GM19099 (cell line): ENCODE data around the gene WDR53.

Experiments
- POLR2A ChIP-seq: IDR thresholded peaks from 3 replicates; pipeline ENCODE4 v1.6.1; 2011; ENCODE audit warnings: low read depth; ENCODE audit not compliant: insufficient read length; ENCODE audit errors: extremely low read depth

WDR53 gene

DNA sequence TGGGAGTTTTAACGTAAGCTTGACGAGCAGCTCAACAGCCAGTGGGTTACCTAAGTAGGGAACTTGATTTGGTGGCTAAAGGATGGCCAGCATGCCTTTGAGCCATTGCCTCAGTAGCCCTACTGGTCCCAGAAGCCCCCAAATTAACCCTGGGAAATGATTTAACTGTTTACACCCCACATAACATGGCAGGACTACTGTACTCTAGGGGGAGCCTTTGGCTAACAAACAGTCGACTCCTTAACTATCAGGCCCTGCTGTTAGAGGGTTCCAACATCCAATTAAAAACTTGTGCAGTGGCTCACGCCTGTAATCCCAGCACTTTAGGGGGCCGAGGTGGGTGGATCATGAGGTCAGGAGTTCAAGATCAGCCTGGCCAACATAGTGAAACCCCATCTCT is 43.8 kb downstream of the WDR53 start:
- no peak for TF ChIP-seq POLR2A

DNA sequence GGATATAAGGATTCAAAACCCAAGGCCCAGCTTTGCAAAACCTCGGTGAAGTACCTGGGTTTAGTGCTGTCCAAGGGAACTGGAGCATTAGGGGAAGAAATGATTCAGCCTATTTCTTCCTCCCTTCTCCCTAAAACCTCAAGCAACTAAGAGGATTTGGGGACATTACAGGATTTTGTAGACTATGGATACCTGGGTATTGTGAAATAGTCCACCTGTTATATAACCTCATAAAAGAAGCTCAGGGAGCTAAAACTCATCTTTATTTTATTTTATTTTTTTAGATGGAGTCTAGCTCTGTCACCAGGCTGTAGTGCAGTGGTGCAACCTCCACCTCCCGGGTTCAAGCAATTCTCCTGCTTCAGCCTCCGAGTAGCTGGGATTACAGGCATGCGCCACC is 44.5 kb downstream of the WDR53 start:
- TF ChIP-seq POLR2A = no peak

DNA sequence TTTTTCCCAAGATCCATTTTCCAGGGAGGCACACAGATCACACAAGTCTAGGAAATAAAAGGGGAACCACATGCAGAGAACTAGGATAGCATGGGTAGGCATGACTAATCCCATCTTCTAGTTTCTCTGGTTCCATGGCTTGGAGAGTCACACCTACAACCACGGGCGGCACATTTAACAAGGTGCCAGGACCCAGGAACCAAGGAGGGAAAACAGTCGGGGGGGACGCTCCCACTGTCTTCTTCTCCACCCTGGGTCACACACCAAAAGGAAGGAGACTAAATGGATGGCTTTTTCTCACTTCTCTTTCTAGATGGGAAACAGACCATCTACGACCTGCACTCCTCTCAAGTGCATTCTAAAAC is 48.7 kb downstream of the WDR53 start:
- no peak for TF ChIP-seq POLR2A

DNA sequence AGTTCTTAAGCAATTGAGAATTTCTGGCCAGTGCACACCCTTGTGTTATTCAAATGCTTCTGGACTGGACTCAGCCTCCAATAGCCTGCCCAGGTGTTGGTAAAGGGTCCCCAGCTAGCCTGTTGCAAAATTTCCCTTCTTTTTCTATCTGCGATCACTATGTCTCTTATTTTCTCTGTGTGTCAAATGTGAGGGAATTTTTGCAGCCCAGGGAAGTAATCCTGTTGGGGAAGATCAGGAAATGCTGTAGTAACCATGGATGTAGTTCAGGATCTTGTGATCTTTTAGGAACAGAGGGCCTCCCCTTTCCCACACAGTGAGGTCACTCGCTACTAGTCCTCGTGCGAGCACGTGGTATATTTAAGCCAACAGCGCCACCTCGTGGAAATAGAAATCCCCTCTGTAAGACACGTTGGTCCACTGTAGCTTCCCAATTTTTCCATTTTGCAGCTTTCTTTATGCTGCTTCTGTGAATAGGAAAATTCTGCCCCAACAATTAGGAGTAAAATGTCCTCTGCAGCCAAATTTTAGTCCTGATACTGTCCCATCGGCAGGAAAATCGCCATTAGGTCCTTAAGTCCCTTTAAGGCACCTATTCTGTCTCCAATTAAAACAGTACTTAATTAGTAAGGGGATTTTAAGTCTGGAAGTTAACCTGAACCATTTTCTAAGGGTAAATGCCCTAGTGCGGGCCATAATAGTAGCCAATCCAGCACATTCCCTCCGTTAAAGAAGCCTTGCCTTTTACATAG is 49.2 kb downstream of the WDR53 start:
- TF ChIP-seq POLR2A = no peak

DNA sequence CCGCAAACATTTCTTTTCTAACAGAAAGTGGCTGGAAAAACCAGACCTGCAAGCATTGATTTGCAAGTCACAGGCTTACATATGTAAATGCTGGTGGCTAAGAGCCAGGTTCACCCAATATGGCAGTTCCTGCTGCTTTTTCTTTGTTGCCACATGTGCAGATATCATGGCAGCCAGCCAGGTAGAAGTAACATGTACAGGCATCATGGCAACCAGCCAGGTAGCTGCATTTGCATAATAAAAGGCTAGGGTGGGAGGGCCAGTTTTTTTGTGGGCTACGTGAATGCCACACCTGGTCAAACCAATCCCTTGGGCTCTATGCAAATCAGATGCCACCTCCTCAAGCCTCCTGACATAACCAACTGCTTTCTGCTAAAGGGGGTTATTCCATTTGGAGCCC is 50.4 kb downstream of the WDR53 start:
- no peak for TF ChIP-seq POLR2A

DNA sequence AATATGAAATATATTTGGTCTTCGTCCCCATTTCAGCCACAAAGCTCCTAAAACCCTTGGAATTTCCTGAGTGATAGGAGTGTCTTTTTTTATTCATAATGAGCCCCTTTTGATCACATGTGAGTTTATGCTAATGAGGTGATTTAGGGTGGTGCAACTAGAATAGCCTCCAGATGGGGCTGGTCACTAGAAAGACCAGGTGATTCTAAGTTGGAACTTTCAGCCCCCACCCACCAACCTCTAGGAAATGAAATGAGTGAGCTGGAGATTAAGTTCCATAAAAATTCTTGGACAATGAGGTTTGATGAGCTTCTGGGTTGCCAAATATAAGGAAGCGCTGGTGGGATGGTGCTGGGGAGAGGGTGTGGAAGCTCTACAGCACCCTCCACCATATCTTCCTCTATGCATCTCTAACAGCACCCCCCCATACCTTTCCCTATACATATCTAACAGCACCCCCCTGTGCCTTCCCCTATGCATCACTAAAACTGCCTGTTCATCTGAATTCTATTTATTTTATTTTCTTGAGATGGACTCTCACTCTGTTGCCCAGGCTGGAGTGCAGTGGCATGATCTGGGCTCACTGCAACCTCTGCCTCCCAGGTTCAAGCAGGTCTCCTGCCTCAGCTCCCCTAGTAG is 51.1 kb downstream of the WDR53 start:
- TF ChIP-seq POLR2A = no peak

DNA sequence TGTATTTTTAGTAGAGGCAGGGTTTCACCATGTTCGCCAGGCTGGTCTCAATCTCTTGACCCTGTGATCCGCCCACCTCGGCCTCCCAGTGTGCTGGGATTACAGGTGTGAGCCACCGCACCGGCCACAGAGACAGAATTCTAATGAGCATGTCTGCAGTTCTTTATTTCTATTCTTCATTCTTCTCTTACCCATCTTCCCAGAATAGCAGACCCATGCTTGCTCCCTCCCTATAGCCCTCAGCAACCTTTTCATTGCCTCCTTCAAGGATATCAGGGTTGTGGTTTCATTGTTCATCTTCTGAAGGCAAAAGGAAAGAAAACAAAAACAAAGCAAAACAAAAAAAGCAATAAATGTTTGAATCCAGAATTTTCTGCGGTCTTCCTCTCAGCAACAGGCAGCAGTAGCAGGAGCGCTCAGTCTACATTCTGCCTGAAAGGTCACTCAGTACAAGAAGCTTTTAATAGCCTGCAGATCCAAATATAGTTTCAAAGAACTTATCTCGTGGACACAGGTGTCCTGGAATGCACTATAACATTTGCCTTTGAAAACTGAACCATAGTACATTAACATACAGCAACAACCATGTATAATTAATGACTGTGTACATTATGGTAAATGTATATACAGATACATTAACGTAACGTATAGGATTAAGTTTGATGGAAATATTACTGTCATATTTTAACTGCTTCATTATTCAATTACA is 53.3 kb downstream of the WDR53 start, which contains the start of gene SMCO1:
TSS of gene SMCO1 (minus strand) at position 434 of the 709 bp plus-strand sequence. CDS start at position 297, 137 bp downstream.
- no peak for TF ChIP-seq POLR2A

DNA sequence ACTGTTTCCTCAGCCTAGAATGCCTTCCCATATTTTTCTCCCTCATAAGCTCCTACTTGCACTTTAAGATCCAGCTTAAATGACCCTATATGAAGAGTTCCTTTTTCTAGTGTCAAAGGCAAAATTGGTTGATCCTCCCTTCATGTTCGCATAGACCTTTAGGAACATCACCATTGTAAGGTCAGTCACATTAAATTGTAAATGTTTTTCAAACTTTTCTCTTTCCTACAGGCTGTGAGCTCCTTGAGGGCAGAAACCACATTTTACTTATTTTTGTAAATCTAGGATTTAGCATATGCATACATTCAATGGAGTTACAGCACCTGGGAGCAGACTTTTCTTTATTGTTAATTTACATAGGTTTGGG is 54.0 kb downstream of the WDR53 start:
- TF ChIP-seq POLR2A = no peak

DNA sequence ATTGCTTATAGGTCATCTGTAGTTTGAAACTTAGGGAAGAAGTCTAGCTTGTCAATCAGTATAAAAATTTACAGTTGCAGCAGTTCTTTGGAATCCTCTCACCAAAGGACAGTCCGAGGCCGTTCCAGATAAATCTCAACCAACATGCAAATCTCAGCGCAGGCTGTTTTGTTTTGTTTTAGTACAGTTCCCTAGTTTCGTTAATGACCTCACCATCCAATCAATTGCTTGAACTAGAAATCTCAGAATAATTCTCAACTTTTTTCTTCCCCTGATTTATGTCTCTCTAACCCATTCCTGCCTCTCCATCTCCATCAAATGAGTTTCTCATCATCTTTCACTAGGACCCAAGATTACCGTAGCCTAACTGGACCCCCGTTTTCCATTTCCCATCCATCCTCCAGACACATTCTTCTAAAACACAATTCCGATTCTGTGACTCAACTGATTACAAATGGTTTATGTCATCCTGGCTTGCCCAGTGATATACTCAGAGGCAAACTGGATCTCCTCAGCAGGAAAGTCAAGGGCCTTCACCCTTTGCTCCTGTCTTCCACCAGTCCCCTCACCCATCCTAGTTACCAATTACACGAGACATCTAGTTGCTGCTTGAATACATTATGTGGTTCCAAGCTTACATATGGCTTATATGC is 54.5 kb downstream of the WDR53 start:
- no peak for TF ChIP-seq POLR2A

DNA sequence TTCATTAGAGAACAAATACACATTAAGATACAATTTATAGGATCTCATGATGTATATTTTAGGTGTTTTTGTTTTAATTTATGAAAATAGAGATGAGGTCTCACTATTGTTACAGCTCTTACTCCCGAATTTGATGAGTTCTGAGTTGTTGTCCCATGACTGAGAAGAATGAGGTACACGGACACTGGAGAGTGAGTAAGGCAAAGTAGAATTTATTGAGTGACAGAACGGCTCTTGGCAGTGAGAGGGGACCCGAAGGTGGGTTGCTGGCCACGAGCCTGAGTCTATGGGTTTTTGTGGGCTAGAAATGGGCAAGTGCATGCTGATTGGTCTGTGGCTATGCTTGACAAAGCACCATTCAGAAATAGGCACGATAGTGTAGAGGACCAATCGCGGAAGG is 61.7 kb downstream of the WDR53 start:
- TF ChIP-seq POLR2A = no peak

DNA sequence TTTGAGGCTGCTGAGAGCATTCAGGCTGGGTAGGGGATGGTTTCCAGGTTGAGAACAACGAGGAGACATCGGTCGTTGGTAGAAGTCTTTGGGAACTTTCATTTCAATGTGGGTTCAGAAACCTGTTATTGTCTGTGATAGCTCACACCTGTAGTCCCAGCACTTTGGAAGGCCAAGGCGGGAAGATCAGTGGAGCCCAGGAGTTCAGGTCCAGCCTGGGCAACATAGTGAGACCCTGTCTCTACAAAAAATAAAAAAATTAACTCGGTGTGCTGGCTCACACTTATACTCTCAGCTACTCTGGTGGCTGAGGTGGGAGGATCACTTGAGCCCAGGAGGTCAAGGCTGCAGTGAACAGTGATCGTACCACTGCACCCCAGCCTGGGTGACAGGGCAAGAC is 63.8 kb downstream of the WDR53 start:
- no peak for TF ChIP-seq POLR2A
